GM18873 (cell line): ENCODE measurements around the gene SERPINI2.

Experiments used
- ATAC-seq: cut with Tn5 transposase; IDR thresholded peaks from one replicate; pipeline ENCODE4 v1.9.1; 2021; ENCODE audit warnings: mild to moderate bottlenecking, moderate library complexity, moderate number of reproducible peaks; ENCODE audit not compliant: unreplicated experiment, low FRiP score

The SERPINI2 gene, protein sequence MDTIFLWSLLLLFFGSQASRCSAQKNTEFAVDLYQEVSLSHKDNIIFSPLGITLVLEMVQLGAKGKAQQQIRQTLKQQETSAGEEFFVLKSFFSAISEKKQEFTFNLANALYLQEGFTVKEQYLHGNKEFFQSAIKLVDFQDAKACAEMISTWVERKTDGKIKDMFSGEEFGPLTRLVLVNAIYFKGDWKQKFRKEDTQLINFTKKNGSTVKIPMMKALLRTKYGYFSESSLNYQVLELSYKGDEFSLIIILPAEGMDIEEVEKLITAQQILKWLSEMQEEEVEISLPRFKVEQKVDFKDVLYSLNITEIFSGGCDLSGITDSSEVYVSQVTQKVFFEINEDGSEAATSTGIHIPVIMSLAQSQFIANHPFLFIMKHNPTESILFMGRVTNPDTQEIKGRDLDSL

GRCh38 chr3:167473863-167474262, at the start of gene SERPINI2:
Gene SERPINI2, minus strand, starts transcription at chr3:167474042. Its CDS starts 2,208 bp downstream, at chr3:167471834.
- ATAC-seq: no peak

DNA sequence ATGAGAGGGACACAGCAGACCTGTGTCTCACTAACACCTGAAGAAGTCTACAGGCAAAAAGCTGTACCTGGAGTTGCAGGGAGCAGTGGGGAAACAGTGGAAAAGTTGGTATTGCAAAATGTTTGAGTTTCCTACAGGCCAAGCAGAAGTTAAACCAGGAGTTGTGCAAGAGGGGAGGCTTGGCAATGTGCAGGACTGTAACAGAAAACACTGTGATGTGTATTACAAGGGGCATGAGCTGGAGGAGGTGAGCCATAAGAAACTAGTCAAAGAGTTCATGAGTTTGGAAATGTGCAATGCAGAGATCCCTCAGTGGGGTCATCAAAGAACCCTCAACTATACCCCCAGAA, 47.1 kb upstream of the SERPINI2 start:
- no peak for ATAC-seq

DNA sequence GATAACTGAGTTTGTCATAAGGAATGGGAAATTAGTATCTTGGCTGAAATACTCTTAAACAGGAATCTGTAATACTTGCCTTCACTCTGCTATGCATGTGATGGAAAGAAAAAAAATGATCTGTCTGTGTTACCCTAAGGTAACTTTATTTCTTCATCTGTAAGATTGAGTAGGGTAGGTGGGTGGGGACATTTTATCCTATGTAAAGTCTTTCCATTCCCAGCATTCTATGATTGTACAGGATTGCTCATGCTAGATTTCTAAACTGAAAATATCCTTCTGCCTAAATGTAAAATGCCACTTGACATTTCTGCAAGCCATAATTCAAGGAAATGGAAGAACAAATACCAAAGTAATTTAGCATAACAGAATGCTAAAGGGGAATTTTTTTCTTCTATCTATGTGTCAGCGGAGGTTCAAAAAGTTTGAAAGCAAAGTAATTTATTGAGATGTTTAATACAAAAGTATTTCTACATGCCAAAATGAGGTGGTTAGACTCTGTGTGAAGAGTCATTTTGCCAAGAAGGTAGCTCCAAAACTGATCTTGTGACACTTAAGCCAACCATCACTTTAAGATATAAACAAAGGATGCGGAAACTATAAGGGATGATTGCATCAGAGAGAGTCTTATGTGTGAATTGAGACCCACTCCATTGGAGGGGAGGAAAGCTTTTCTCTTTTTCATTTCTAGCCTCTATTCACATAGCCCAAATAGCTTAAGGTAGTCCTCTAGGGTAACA, 46.6 kb upstream of the SERPINI2 start:
- ATAC-seq: no peak

DNA sequence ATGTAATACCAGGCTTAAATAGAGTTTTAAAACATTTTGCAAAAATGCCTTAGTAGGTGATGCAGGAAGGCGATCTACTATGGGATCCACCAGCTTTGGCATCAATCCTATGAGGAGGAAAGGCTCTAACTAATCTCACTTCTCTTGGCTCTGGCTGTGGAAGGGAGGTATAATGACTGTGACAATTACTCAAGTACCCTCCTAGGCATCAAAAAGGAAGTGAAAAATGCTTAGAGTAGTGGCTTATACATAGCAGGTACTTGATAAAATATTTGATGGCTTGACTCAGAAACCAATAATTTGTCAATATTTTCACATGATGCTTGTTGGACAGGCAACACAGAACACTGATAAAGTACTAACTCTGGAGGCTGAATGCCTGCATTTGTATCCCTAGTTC, 34.1 kb upstream of the SERPINI2 start:
- ATAC-seq: no peak

GRCh38 chr3:167502401-167502800, 28.6 kb upstream of the SERPINI2 start:
- ATAC-seq: no peak

DNA sequence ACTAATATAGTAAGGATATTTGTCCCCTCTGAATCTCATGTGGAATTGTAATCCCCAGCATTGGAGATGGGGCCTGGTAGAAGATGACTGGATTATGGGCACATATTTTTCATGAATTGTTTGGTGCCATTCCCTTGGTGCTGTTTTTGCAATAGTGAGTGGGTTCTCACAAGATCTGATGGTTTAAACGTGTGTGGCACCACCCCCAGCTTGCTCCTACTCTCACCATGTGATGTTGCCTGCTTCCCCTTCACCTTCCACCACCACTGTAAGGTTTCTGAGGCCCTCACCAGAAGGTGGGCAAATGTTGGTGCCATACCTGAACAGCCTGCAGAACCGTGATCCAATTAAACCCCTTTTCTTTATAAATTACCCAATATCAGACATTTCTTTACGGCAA, 28.1 kb upstream of the SERPINI2 start:
- ATAC-seq: no peak

GRCh38 chr3:167497903-167498302, 24.1 kb upstream of the SERPINI2 start:
- ATAC-seq: no peak

DNA sequence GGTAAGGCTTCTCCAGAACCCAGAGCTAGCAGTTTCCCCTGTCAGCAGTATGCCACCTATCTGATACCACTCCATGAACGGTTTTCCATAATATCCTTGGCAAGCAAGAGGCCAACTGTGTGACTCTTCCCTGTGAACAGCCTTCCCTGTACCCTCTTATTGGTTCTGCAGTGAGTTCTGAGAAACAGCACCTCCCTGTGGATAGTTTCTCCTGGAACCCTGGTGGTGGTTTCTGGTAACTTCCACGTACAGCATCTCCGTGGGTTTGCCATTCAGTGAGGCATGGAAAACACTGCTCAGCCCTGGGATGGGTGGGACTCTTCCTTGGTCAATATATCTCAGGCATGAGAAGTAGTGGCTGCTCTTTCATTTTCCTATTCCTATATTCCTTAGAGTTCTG, 19.4 kb upstream of the SERPINI2 start:
- ATAC-seq: no peak

GRCh38 chr3:167491621-167492020, 17.8 kb upstream of the SERPINI2 start:
- no peak for ATAC-seq

DNA sequence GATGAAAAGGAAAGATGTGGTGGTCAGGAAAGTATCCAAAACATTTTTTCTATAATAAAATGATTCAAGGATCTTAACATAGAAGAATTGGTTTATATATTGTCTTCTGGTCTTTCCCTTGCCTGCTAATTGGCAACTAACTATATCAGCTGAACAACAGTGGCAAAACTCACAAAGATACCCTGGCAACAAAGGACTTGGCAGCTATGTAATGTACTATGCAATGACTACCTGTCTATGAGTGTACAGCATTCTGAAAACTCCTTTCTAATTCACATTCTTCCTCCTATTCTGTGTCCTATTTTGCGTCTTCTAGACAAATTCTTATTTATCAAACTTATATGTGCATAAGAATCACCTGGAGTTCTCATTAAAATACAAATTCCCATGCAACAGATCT, 15.7 kb upstream of the SERPINI2 start:
- ATAC-seq: no peak

GRCh38 chr3:167487556-167487955, 13.7 kb upstream of the SERPINI2 start:
- no peak for ATAC-seq

- no peak for ATAC-seq
Observed at GRCh38 chr3:167484551-167484950, 10.7 kb upstream of the SERPINI2 start.

GRCh38 chr3:167483708-167484475, 10.1 kb upstream of the SERPINI2 start:
- no peak for ATAC-seq

DNA sequence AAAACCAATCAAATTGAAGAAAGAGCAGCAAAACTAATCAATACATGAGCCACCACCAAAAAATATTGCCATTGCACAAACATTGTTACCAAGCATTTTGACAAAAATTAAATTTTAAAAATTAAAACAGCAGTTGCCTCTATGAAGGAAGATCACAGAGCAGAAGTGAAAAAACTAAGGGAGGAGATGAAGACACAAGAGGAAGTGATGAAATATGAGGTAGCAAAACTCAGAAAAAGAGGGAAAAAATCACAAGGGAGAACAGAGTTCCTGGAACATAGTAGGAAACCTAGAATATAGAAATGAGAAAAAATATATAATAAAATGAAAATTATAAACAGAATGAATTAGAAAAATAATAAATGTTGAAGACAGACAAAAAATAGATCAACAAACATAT, 7.3 kb upstream of the SERPINI2 start:
- ATAC-seq: no peak

GRCh38 chr3:167480748-167481147, 6.9 kb upstream of the SERPINI2 start:
- ATAC-seq: no peak

GRCh38 chr3:167469381-167469780, 4.5 kb downstream of the SERPINI2 start:
- ATAC-seq: no peak

DNA sequence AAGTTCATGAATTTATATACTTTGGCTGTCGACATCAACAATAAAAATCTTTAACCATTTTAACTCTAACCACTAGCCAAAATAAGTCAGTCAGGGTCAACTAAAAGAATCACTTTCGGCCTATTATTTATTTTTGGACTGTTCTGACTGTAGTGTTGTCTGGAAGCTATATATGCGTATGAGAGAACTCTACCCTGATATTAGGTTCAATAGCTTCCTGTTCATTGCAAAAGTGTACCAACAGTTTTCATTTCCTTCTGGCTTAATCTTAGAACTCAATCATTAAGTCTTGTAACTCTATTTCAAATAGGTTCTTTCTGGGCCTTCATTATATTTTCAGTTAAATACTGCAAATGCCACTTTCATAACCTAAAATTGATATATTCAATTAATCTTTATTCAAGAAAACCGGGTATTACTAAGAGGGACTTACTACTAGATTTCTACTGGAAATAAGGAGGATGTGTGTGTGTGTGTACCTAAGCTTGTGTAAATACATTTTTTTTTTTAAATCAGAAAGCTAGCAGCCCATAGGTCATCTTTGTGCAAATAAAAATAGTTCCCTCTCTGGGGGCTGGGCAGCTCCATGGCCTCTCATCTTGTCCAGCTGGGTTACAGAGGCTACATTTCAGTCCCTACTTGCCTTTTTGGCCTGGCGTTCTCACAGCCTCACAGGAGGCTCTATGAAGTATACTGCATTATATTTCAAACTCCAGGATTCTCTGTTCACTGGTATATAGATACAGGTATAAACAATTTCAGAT, 5.8 kb downstream of the SERPINI2 start:
- no peak for ATAC-seq

DNA sequence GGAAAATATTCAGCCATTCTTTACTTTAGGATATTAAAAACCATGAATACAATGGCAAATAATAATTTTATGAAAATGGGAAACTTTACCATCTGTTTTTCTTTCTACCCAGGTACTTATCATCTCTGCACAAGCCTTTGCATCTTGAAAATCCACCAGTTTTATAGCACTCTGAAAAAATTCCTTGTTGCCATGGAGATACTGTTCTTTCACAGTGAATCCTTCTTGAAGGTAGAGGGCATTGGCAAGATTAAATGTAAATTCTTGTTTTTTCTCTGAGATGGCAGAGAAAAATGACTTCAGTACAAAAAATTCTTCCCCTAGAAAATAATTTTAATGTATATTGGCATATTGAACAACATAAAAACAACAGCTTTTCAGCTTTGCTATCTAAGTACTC, 6.9 kb downstream of the SERPINI2 start:
- ATAC-seq: no peak

GRCh38 chr3:167456157-167456799, 17.6 kb downstream of the SERPINI2 start:
- ATAC-seq: no peak

- no peak for ATAC-seq
Observed at GRCh38 chr3:167453815-167454214, 20.0 kb downstream of the SERPINI2 start.
